ENCODE results near the gene GAB3.

Gene GAB3

DNA sequence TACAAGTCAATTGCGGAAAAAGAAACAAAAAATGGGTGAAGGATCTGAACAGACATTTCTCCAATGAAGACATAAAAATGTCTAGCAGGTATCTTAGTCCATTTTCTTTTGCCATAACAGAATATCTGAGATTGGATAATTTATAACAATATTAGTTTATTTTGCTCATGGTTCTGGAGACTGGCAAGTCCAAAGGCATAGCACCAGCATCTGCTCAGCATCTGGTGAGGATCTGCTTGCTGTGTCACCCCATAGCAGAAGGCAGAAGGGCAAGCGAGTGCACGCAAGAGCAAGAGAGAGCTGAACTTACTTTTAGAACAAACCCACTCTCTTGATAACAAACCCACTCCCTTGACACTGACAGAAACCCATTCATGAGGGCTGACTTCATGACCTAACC lies 29.7 kb downstream of the GAB3 start:
- TF ChIP-seq ZFX (IDR thresholded peaks at IDR 0.05; ENCODE audit: borderline replicate concordance) = no peak
- TF ChIP-seq, protein P1, sequence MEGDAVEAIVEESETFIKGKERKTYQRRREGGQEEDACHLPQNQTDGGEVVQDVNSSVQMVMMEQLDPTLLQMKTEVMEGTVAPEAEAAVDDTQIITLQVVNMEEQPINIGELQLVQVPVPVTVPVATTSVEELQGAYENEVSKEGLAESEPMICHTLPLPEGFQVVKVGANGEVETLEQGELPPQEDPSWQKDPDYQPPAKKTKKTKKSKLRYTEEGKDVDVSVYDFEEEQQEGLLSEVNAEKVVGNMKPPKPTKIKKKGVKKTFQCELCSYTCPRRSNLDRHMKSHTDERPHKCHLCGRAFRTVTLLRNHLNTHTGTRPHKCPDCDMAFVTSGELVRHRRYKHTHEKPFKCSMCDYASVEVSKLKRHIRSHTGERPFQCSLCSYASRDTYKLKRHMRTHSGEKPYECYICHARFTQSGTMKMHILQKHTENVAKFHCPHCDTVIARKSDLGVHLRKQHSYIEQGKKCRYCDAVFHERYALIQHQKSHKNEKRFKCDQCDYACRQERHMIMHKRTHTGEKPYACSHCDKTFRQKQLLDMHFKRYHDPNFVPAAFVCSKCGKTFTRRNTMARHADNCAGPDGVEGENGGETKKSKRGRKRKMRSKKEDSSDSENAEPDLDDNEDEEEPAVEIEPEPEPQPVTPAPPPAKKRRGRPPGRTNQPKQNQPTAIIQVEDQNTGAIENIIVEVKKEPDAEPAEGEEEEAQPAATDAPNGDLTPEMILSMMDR (IDR thresholded peaks at IDR 0.05) = no peak
- no peak overlapping the region for H3K27ac ChIP-seq

DNA sequence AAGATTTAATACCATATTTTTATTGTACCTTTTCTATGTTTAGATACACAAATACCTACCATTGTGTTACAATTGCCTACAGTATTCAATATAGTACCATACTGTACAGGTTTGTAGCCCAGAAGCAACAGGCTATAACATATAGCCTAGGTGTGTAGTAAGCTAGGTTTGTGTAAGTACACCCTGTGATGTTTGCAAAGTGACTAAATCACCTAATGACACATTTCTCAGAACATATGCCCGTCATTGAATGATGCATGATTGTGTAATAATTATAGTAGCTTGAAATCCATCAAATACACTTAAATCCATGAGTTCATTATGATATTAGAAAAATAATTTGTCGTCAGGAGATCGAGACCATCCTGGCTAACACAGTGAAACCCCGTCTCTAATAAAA lies 30.8 kb downstream of the GAB3 start:
- H3K27ac ChIP-seq = no peak overlapping the region
- TF ChIP-seq, protein P1 (IDR thresholded peaks at IDR 0.05) = no peak
- no peak for TF ChIP-seq ZFX (IDR thresholded peaks at IDR 0.05; ENCODE audit: borderline replicate concordance)

DNA sequence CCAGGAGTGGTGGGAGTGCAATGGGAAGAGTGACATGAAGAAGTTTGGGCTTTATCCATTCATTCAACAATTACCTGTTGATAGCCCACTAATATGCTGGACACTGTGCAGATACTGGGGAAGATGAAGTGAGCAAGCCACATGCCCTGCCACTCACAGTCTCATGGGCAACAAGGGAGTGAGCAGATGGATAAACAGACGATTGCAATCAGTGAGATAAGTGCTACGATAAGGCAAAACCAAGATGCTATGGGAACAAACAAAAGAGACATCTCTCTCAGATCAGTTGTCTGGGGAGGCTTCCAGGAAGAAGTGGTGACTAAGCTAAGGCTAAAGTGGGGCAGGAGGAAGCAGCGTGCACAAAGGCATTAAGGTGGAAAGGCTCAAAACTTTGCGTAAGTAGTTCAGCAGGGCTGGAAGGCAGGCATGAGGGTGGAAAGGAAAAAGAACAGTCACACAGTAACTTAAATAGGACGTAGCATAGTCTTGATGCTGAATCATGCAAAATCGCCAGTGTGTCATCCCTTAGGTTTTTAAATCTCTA lies 31.7 kb downstream of the GAB3 start:
- TF ChIP-seq, protein P1 (IDR thresholded peaks at IDR 0.05) = no peak
- no peak for TF ChIP-seq ZFX (IDR thresholded peaks at IDR 0.05; ENCODE audit: borderline replicate concordance)
- no peak overlapping the region for H3K27ac ChIP-seq

DNA sequence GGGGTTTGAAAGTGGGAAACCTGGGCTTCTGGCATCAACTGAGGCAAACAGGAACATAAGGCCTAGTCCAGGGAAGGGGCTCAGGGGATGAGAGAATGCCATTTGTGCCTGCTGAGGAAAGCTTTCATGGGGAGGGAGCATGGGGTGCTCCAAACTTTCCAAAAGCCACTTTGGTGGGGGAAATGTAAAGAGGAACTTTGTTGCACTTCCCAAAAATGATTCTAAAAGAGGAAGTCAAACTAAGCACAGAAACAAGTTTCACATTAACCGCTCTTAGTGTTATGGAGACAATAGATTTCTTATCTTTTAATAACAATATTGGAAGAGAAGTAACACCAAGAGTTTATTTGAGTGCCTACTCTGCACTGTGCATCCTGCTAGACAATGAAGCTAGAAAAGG lies 32.3 kb downstream of the GAB3 start:
- H3K27ac ChIP-seq = no peak overlapping the region
- TF ChIP-seq ZFX (IDR thresholded peaks at IDR 0.05; ENCODE audit: borderline replicate concordance) = no peak
- TF ChIP-seq, protein P1 (IDR thresholded peaks at IDR 0.05) = no peak

DNA sequence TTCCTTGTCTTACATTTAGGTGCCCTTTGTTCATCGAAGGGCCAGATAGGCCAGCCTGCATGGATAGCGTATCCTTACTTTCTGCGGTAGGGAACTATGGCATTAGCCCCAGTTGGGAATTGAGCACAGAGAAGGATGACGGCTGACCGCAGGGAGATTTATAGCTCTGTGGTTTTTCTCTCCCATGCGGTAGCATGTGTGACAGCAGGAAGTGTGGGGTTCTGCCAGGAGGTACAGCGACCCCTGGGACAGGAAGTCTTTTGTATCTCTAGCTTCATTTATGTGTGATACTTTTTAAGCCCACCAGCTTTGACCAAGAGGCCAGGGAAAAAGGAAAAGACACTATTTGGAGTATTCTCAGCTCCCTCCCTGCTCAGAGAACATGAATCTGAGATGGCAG lies 33.1 kb downstream of the GAB3 start:
- H3K27ac ChIP-seq = no peak overlapping the region
- TF ChIP-seq, protein P1 (IDR thresholded peaks at IDR 0.05) = no peak
- no peak for TF ChIP-seq ZFX (IDR thresholded peaks at IDR 0.05; ENCODE audit: borderline replicate concordance)

DNA sequence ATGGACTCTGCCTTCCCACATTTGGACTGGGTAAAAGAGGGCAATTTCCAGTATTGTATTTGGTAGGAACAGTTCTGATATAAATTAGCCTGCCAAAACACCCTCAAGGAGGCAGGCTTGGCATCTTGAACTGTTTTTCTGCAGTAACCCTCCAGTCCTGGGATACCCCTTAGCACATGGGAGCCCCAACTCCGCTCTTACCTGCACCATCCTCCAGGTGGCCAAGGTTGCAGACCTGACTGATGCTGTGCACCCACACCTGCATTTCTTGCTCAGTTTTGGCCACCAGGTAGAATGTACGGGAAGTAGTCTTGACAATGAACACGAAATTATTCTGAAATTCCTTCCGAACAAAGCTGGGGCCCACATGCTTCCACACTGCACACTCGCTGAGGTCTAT lies 35.1 kb downstream of the GAB3 start:
- H3K27ac ChIP-seq = no peak overlapping the region
- TF ChIP-seq ZFX (IDR thresholded peaks at IDR 0.05; ENCODE audit: borderline replicate concordance) = no peak
- TF ChIP-seq, protein P1 (IDR thresholded peaks at IDR 0.05) = no peak

DNA sequence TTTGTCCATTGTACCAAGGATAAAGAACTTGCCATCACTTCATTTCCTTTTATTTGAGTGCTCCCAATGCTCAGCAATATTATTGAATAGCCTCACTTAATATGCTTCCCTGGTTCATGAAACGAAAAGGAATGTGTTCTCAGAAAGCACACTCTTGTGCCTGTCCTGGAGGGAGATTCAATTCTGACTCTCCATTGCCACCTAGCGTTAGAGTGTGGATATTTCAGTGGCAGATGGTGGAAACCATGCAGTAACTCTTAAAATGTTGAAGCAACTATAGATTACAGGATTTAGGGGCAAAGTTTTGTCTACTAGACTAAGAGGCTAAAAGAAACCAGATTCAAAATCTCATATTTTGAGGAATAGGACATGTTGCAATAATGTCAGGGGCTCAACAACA lies 36.0 kb downstream of the GAB3 start:
- H3K27ac ChIP-seq = no peak overlapping the region
- no peak for TF ChIP-seq ZFX (IDR thresholded peaks at IDR 0.05; ENCODE audit: borderline replicate concordance)
- TF ChIP-seq, protein P1 (IDR thresholded peaks at IDR 0.05) = peak; percentile 76

Measured in 22Rv1 (cell line).